H1 (cell line): ENCODE measurements around the gene DSG4. TPM values are rescaled to one million over a fixed set of nuclear protein-coding genes. Genes with fewer than 3 reads are reported as not detected.

ENCODE experiments used
- CTCF ChIA-PET: fragments of 300-600 bp; sonication (Branson Sonifier 250); formaldehyde crosslinking; loops from one replicate; lab custom pipeline; 2021; ENCODE audit not compliant: partially characterized antibody; lab: Charles Lee
- POLR2A ChIA-PET: fragments of 300-600 bp; sonication (Branson Sonifier 250); formaldehyde crosslinking; loops from one replicate; lab custom pipeline; 2021; ENCODE audit warnings: inconsistent platforms; ENCODE audit not compliant: partially characterized antibody; lab: Charles Lee
- DNase-seq, 2 experiments: peaks; one replicate each; pipeline versions ENCODE4 v3.0.0 to v3.0.0-alpha.2; 2010 to 2022; ENCODE audit warnings: low spot score in 2 of 2, low read depth in 1 of 2, mixed read lengths in 1 of 2
- FAIRE-seq: peaks from 2 replicates; lab custom pipeline; 2011; peaks lifted over from hg19 to GRCh38; lab: Jason Lieb, UNC
- H2AFZ ChIP-seq: 2 replicates; pipeline ENCODE4 v1.8.1; 2012; ENCODE audit warnings: low read length, inconsistent platforms
- H2AK5ac ChIP-seq: 2 replicates; pipeline ENCODE4 v1.6.1; 2013; ENCODE audit warnings: low read depth, low read length
- H2BK120ac ChIP-seq: replicated peaks from 2 replicates; pipeline ENCODE3; 2013; ENCODE audit warnings: low read depth, low read length, inconsistent platforms
- H2BK12ac ChIP-seq: 2 replicates; pipeline ENCODE4 v1.6.1; 2013; ENCODE audit warnings: low read depth, low read length
- H2BK15ac ChIP-seq: 2 replicates; pipeline ENCODE4 v1.6.1; 2013; ENCODE audit warnings: low read length
- H2BK20ac ChIP-seq: 2 replicates; pipeline ENCODE4 v1.6.1; 2013; ENCODE audit warnings: low read length
- H2BK5ac ChIP-seq: 2 replicates; pipeline ENCODE4 v1.6.1; 2013; ENCODE audit warnings: low read depth, low read length
- H3K14ac ChIP-seq: 2 replicates; pipeline ENCODE4 v1.6.1; 2013; ENCODE audit warnings: inconsistent platforms; ENCODE audit not compliant: insufficient read length
- H3K18ac ChIP-seq: 2 replicates; pipeline ENCODE4 v1.6.1; 2013; ENCODE audit warnings: low read length; ENCODE audit errors: extremely low read depth
- H3K23ac ChIP-seq: 2 replicates; pipeline ENCODE4 v1.6.1; 2013; ENCODE audit warnings: inconsistent platforms; ENCODE audit not compliant: insufficient read length
- H3K23me2 ChIP-seq: 2 replicates; pipeline ENCODE4 v1.6.1; 2013; ENCODE audit warnings: low read depth, low read length
- H3K27ac ChIP-seq: 2 replicates; pipeline ENCODE4 v1.6.1; 2011; ENCODE audit warnings: low read depth, low read length, inconsistent platforms
- H3K27me3 ChIP-seq, 4 experiments: replicated peaks in 1 of 4; 1 replicate in 1 of 4; 2 replicates in 3 of 4; pipeline versions ENCODE4 v1.6.1 to v1.8.1; 2011 to 2013; ENCODE audit warnings: low read length in 3 of 4, mild to moderate bottlenecking in 3 of 4, inconsistent platforms in 2 of 4, mixed read lengths in 2 of 4, moderate library complexity in 1 of 4; ENCODE audit not compliant: control insufficient read depth in 3 of 4, insufficient read depth in 3 of 4; ENCODE audit errors: extremely low read depth in 1 of 4
- H3K36me3 ChIP-seq, 4 experiments: 2 replicates each; pipeline versions ENCODE4 v1.6.1 to v1.8.1; 2011 to 2013; ENCODE audit warnings: mild to moderate bottlenecking in 4 of 4, low read length in 3 of 4, moderate library complexity in 2 of 4, control low read depth in 1 of 4, inconsistent platforms in 1 of 4; ENCODE audit not compliant: insufficient read depth in 4 of 4, control insufficient read depth in 2 of 4
- H3K4ac ChIP-seq: replicated peaks from 2 replicates; pipeline ENCODE3; 2013; ENCODE audit warnings: low read length, low read depth, mixed read lengths, inconsistent platforms; ENCODE audit not compliant: insufficient read length
- H3K4me1 ChIP-seq, 4 experiments: replicated peaks in 1 of 4; 1 replicate in 1 of 4; 2 replicates in 3 of 4; pipeline versions ENCODE4 v1.6.1 to v1.8.1; 2011 to 2013; ENCODE audit warnings: low read length in 3 of 4, inconsistent platforms in 2 of 4, mixed read lengths in 1 of 4; ENCODE audit not compliant: insufficient read depth in 4 of 4, control insufficient read depth in 3 of 4
- H3K4me2 ChIP-seq, 2 experiments: 2 replicates each; pipeline versions ENCODE4 v1.6.1 to v1.8.1; 2011 to 2013; ENCODE audit warnings: low read depth in 2 of 2, low read length in 2 of 2, control low read depth in 1 of 2, inconsistent platforms in 1 of 2, mild to moderate bottlenecking in 1 of 2; ENCODE audit not compliant: insufficient read depth in 1 of 2
- H3K4me3 ChIP-seq, 4 experiments: fragments of 200-600, 300-600 bp in 1 of 4; sonication (generic), shearing (Covaris generic), sonication (Bioruptor Twin) in 1 of 4; 2 replicates each; pipeline versions ENCODE4 v1.5.1 to v1.8.1; 2011 to 2016; ENCODE audit warnings: low read length in 4 of 4, low read depth in 3 of 4, control low read depth in 2 of 4, inconsistent platforms in 2 of 4, mild to moderate bottlenecking in 2 of 4, mixed read lengths in 1 of 4, moderate library complexity in 1 of 4; ENCODE audit not compliant: insufficient read depth in 2 of 4; ENCODE audit errors: extremely low read depth in 1 of 4
- H3K56ac ChIP-seq: replicated peaks from 2 replicates; pipeline ENCODE3; 2013; ENCODE audit warnings: low read depth, mild to moderate bottlenecking, mixed read lengths, low read length, inconsistent platforms; ENCODE audit not compliant: insufficient read length
- H3K79me1 ChIP-seq: 2 replicates; pipeline ENCODE4 v1.6.1; 2013; ENCODE audit warnings: low read depth, low read length, control low read depth
- H3K79me2 ChIP-seq, 2 experiments: 2 replicates each; pipeline versions ENCODE4 v1.6.1 to v1.8.1; 2012 to 2013; ENCODE audit warnings: low read length in 2 of 2, mild to moderate bottlenecking in 2 of 2, inconsistent platforms in 1 of 2; ENCODE audit not compliant: insufficient read depth in 2 of 2, control insufficient read depth in 1 of 2
- H3K9ac ChIP-seq, 4 experiments: replicated peaks in 1 of 4; 1 replicate in 1 of 4; 2 replicates in 3 of 4; pipeline versions ENCODE4 v1.6.1 to v1.8.1; 2011 to 2013; ENCODE audit warnings: low read depth in 3 of 4, low read length in 3 of 4, control low read depth in 2 of 4, mild to moderate bottlenecking in 2 of 4, moderate library complexity in 2 of 4, inconsistent platforms in 1 of 4; ENCODE audit errors: extremely low read depth in 1 of 4
- H3K9me3 ChIP-seq, 2 experiments: 2 replicates each; pipeline versions ENCODE4 v1.6.1 to v1.8.1; 2012 to 2013; ENCODE audit warnings: mild to moderate bottlenecking in 2 of 2, moderate library complexity in 2 of 2, control low read depth in 1 of 2, inconsistent platforms in 1 of 2, low read depth in 1 of 2, low read length in 1 of 2, mixed read lengths in 1 of 2; ENCODE audit not compliant: insufficient read depth in 2 of 2
- H4K20me1 ChIP-seq, 2 experiments: replicated peaks in 1 of 2; 2 replicates each; pipeline versions ENCODE3 to v1.8.1; 2011 to 2013; ENCODE audit warnings: inconsistent platforms in 2 of 2, low read length in 2 of 2, mild to moderate bottlenecking in 1 of 2; ENCODE audit not compliant: insufficient read depth in 2 of 2, control insufficient read depth in 1 of 2
- H4K5ac ChIP-seq: 2 replicates; pipeline ENCODE4 v1.6.1; 2013; ENCODE audit warnings: low read length, low read depth, mixed read lengths, inconsistent platforms; ENCODE audit not compliant: insufficient read length
- H4K8ac ChIP-seq: 2 replicates; pipeline ENCODE4 v1.8.0; 2013; ENCODE audit warnings: mild to moderate bottlenecking, moderate library complexity, low read length, inconsistent platforms; ENCODE audit not compliant: insufficient read depth; ENCODE audit errors: extremely low read depth
- H4K91ac ChIP-seq: replicated peaks from 2 replicates; pipeline ENCODE3; 2013; ENCODE audit warnings: low read length, mixed read lengths, inconsistent platforms; ENCODE audit not compliant: insufficient read length
- MAFK ChIP-seq: IDR thresholded peaks from 2 replicates; pipeline ENCODE4 v1.6.1; 2012; ENCODE audit warnings: low read depth, mild to moderate bottlenecking, improper control_type of control experiment, low read length
- SUZ12 ChIP-seq: fragments of 200-600 bp; sonication (generic); IDR thresholded peaks from 2 replicates; pipeline ENCODE4 v1.6.1; 2012; ENCODE audit warnings: mild to moderate bottlenecking, inconsistent platforms, low read length, moderate library complexity, mixed read lengths
- YY1 ChIP-seq: IDR thresholded peaks from 2 replicates; pipeline ENCODE4 v1.6.1; 2011; ENCODE audit warnings: low read depth, mild to moderate bottlenecking, low read length
- WGBS, 2 experiments: shearing (Covaris generic) in 1 of 2; methylation state at CpG; one replicate each; pipeline versions ENCODE4 v1.1.6 to v1.1.7; 2013 to 2015; ENCODE audit warnings: low lambda C conversion rate in 2 of 2, mixed read lengths in 2 of 2, inconsistent platforms in 1 of 2, low coverage in 1 of 2, missing lambda C conversion rate in 1 of 2; ENCODE audit not compliant: insufficient replicate concordance in 2 of 2, insufficient coverage in 1 of 2, insufficient read length in 1 of 2; ENCODE audit errors: extremely low coverage in 1 of 2, missing lambda C conversion rate in 1 of 2; 5-methylcytosine and 5-hydroxymethylcytosine counted together
- polyA plus RNA-seq, 7 experiments: library from polyadenylated mRNA; depleted of rRNA in 3 of 7; stranded (reverse) in 5 of 7; unstranded in 2 of 7; fragments of >200 nt in 5 of 7; fragments of 200-250 nt in 2 of 7; gene quantifications; 1 replicate in 5 of 7; 2 replicates in 1 of 7; 4 replicates in 1 of 7; pipeline versions ENCODE4 v1.2.1 to v1.2.3, GENCODE V29; 2011 to 2013; ENCODE audit warnings: missing spikeins in 2 of 7, mixed read lengths in 2 of 7
- total RNA-seq: library from RNA; stranded (reverse); fragmentation: NEBNext Ultra II Directional; extraction: Animal tissue kit (Norgen Biotek cat#: 25700); gene quantifications from 2 replicates; pipeline ENCODE4 v1.2.1, GENCODE V29; 2021

DSG4 gene
- total and polyA plus RNA-seq, 2 of the 8 experiments (the other 6 are each of a cell fraction or from before 2014, with no cell fraction given): not detected

GRCh38 chr18:31420032-31420431, 43.5 kb downstream of the DSG4 start:
- no peaks in the 10 kb centered on the region; a peak in 1 of 4 replicates for H3K9me3 ChIP-seq

More at GRCh38 chr18:31420032-31420431, 43.5 kb downstream of the DSG4 start:
- DNase-seq: no peak
- H3K79me2 ChIP-seq: no peaks in the 10 kb centered on the region
- H3K56ac ChIP-seq: no peak overlapping the region
- no peak overlapping the region for H2BK20ac ChIP-seq
- no peaks in the 10 kb centered on the region for H3K79me1 ChIP-seq
- WGBS, 2 experiments: 96% methylated on average over 6 of the region's 6 CpGs; no CpG with 5 or more reads in 1 of the 2 experiments
- H3K4me3 ChIP-seq: no peak overlapping the region
- no peak overlapping the region for H4K5ac ChIP-seq
- H3K14ac ChIP-seq: no peak overlapping the region
- H3K27me3 ChIP-seq: no peaks in the 10 kb centered on the region
- H2BK5ac ChIP-seq: no peak overlapping the region
- H2BK120ac ChIP-seq: no peak overlapping the region
- H4K8ac ChIP-seq: no peak overlapping the region
- no peaks in the 10 kb centered on the region for H4K20me1 ChIP-seq
- FAIRE-seq: no peak
- TF ChIP-seq SUZ12 (no peak), MAFK (no peak), YY1 (no peak)
- H3K4me1 ChIP-seq: no peaks in the 10 kb centered on the region
- no peaks in the 10 kb centered on the region for H3K36me3 ChIP-seq
- H3K4me2 ChIP-seq: no peak overlapping the region
- CTCF ChIA-PET: interaction anchor here (0.9 to 1.4 kb wide), 4 partner anchors 10 to 86 kb away, joined by 3 to 4 read pairs (median 3); no protein-coding TSS in a partner anchor
- no peak overlapping the region for H2BK12ac ChIP-seq
- no peak overlapping the region for H4K91ac ChIP-seq
- H3K27ac ChIP-seq: no peak overlapping the region
- no peak overlapping the region for H3K18ac ChIP-seq
- no peak overlapping the region for H3K4ac ChIP-seq
- no peak overlapping the region for H3K23ac ChIP-seq
- no peak overlapping the region; the same call in 1 of the 2 replicates for H2AFZ ChIP-seq
- H2BK15ac ChIP-seq: no peak overlapping the region
- H3K23me2 ChIP-seq: no peaks in the 10 kb centered on the region
- POLR2A ChIA-PET: no interaction called here
- no peak overlapping the region for H3K9ac ChIP-seq
- no peak overlapping the region for H2AK5ac ChIP-seq
